Thymus (tissue), 11 donors: ENCODE results near the gene GSK3B. TPM values are rescaled to one million over a fixed set of nuclear protein-coding genes. Genes with fewer than 3 reads are reported as not detected.

Source experiments
- DNase-seq, 9 donors: peaks; one replicate each; pipeline ENCODE4 v3.0.0-alpha.2; 2013; ENCODE audit warnings: low spot score in 9 of 9, low read depth in 6 of 9, missing footprints in 1 of 9
- H3K27ac ChIP-seq, 2 donors: one replicate each; pipeline ENCODE4 v1.5.1; 2013; ENCODE audit warnings: control low read depth in 1 of 2, low read depth in 1 of 2, low read length in 1 of 2, mild to moderate bottlenecking in 1 of 2, moderate library complexity in 1 of 2
- H3K27me3 ChIP-seq, 2 donors: one replicate each; pipeline ENCODE4 v1.5.1; 2013; ENCODE audit warnings: low read length in 1 of 2; ENCODE audit not compliant: control insufficient read depth in 2 of 2, insufficient read depth in 1 of 2
- H3K36me3 ChIP-seq, 2 donors: one replicate each; pipeline ENCODE4 v1.5.1; 2013; ENCODE audit warnings: low read length in 1 of 2, mild to moderate bottlenecking in 1 of 2, moderate library complexity in 1 of 2; ENCODE audit not compliant: control insufficient read depth in 2 of 2, insufficient read depth in 2 of 2
- H3K4me1 ChIP-seq, 2 donors: one replicate each; pipeline ENCODE4 v1.5.1; 2013; ENCODE audit warnings: low read length in 2 of 2; ENCODE audit not compliant: control insufficient read depth in 2 of 2, insufficient read depth in 2 of 2
- H3K4me3 ChIP-seq, 2 donors: one replicate each; pipeline ENCODE4 v1.5.1; 2013; ENCODE audit warnings: low read length in 2 of 2, control low read depth in 1 of 2, mild to moderate bottlenecking in 1 of 2
- H3K9me3 ChIP-seq, 2 donors: one replicate each; pipeline ENCODE4 v1.5.1; 2013; ENCODE audit warnings: low read length in 1 of 2, mild to moderate bottlenecking in 1 of 2; ENCODE audit not compliant: control insufficient read depth in 2 of 2, insufficient read depth in 1 of 2
- WGBS: extraction: QIAGEN DNeasy Blood & Tissue Kit; methylation state at CpG from one replicate; pipeline ENCODE4 v1.1.7; 2013; 5-methylcytosine and 5-hydroxymethylcytosine counted together
- polyA plus RNA-seq: library from polyadenylated mRNA; stranded (reverse); fragments of 200-250 nt; gene quantifications from one replicate; pipeline ENCODE4 v1.2.3, GENCODE V29; 2013
- total RNA-seq: library from RNA; stranded (reverse); fragments of 120-200 nt; gene quantifications from one replicate; pipeline ENCODE4 v1.2.4, GENCODE V29; 2013
- donor health status: healthy.

The GSK3B gene
- total and polyA plus RNA-seq, 2 donors: 10.9 to 34.0 TPM

GRCh38 chr3:120039642-120040610, 54.3 kb downstream of the GSK3B start:
- Histone ChIP-seq H3K4me3 (no peak overlapping the region), H3K27me3 (no peaks in the 10 kb centered on the region), H3K27ac (no peak overlapping the region), H3K36me3 (peaks cover 3 to 13% of the 10 kb centered on the region in 2 donors), H3K9me3 (peaks cover 10 to 23% of the 10 kb centered on the region in 2 donors), H3K4me1 (no peaks in the 10 kb centered on the region)
- no peak for DNase-seq
- WGBS: 95% methylated on average over 20 of the region's 20 CpGs

GRCh38 chr3:120033596-120033995, 60.7 kb downstream of the GSK3B start:
- Histone ChIP-seq H3K4me1 (no peaks in the 10 kb centered on the region), H3K9me3 (no peaks in the 10 kb centered on the region), H3K4me3 (no peak overlapping the region), H3K27ac (no peak overlapping the region), H3K27me3 (no peaks in the 10 kb centered on the region), H3K36me3 (peaks cover 0 to 2% of the 10 kb centered on the region in 2 donors)
- WGBS: 82% methylated on average over 4 of the region's 4 CpGs
- DNase-seq: no peak

- Histone ChIP-seq H3K4me3 (no peak overlapping the region), H3K36me3 (peaks cover 0 to 2% of the 10 kb centered on the region in 2 donors), H3K4me1 (no peaks in the 10 kb centered on the region), H3K27ac (no peak overlapping the region), H3K9me3 (no peaks in the 10 kb centered on the region), H3K27me3 (no peaks in the 10 kb centered on the region)
- no peak for DNase-seq
Measured at GRCh38 chr3:120031561-120031960, 62.7 kb downstream of the GSK3B start.

GRCh38 chr3:120029749-120030148, 64.5 kb downstream of the GSK3B start:
- Histone ChIP-seq H3K36me3 (peaks cover 0 to 2% of the 10 kb centered on the region in 2 donors), H3K9me3 (no peaks in the 10 kb centered on the region), H3K27ac (no peak overlapping the region), H3K4me3 (no peak overlapping the region), H3K27me3 (no peaks in the 10 kb centered on the region), H3K4me1 (peaks cover 0 to 3% of the 10 kb centered on the region in 2 donors)
- WGBS: 98% methylated on average over 1 of the region's 1 CpG
- DNase-seq: no peak

GRCh38 chr3:120028271-120029047, 65.8 kb downstream of the GSK3B start:
- no peaks in the 10 kb centered on the region for H3K9me3 ChIP-seq
- H3K27me3 ChIP-seq: no peaks in the 10 kb centered on the region
- DNase-seq: no peak
- peaks cover 0 to 3% of the 10 kb centered on the region in 2 donors for H3K4me1 ChIP-seq
- H3K4me3 ChIP-seq: no peak overlapping the region
- H3K27ac ChIP-seq: no peak overlapping the region
- H3K36me3 ChIP-seq: peaks cover 0 to 2% of the 10 kb centered on the region in 2 donors
- 93% methylated on average over 13 of the region's 13 CpGs for WGBS

- H3K36me3 ChIP-seq: peaks cover 0 to 2% of the 10 kb centered on the region in 2 donors
- H3K4me3 ChIP-seq: no peak overlapping the region
- no peaks in the 10 kb centered on the region for H3K27me3 ChIP-seq
- no peaks in the 10 kb centered on the region for H3K9me3 ChIP-seq
- no peak overlapping the region for H3K27ac ChIP-seq
- H3K4me1 ChIP-seq: peaks cover 0 to 5% of the 10 kb centered on the region in 2 donors
- 98% methylated on average over 4 of the region's 4 CpGs for WGBS
- no peak for DNase-seq
Measured at GRCh38 chr3:120027226-120027625, 67.0 kb downstream of the GSK3B start.

- H3K36me3 ChIP-seq: peaks cover 0 to 2% of the 10 kb centered on the region in 2 donors
- 63% methylated on average over 2 of the region's 2 CpGs for WGBS
- H3K4me3 ChIP-seq: no peak overlapping the region
- no peaks in the 10 kb centered on the region for H3K27me3 ChIP-seq
- DNase-seq: peak in 1 of 9 donors; percentile 20
- peaks cover 0 to 5% of the 10 kb centered on the region in 2 donors for H3K4me1 ChIP-seq
- H3K9me3 ChIP-seq: no peaks in the 10 kb centered on the region
- no peak overlapping the region for H3K27ac ChIP-seq
Measured at GRCh38 chr3:120025520-120025919, 68.7 kb downstream of the GSK3B start.

GRCh38 chr3:120024103-120024502, 70.1 kb downstream of the GSK3B start:
- peaks cover 0 to 5% of the 10 kb centered on the region in 2 donors for H3K4me1 ChIP-seq
- 98% methylated on average over 1 of the region's 1 CpG for WGBS
- H3K27me3 ChIP-seq: no peaks in the 10 kb centered on the region
- no peaks in the 10 kb centered on the region for H3K9me3 ChIP-seq
- H3K4me3 ChIP-seq: no peak overlapping the region
- H3K36me3 ChIP-seq: no peaks in the 10 kb centered on the region
- no peak overlapping the region for H3K27ac ChIP-seq
- DNase-seq: no peak

- no peak overlapping the region for H3K27ac ChIP-seq
- H3K36me3 ChIP-seq: no peaks in the 10 kb centered on the region
- peaks cover 0 to 5% of the 10 kb centered on the region in 2 donors for H3K4me1 ChIP-seq
- no peak for DNase-seq
- no peaks in the 10 kb centered on the region for H3K27me3 ChIP-seq
- H3K9me3 ChIP-seq: no peaks in the 10 kb centered on the region
- H3K4me3 ChIP-seq: no peak overlapping the region
- 99% methylated on average over 2 of the region's 2 CpGs for WGBS
Measured at GRCh38 chr3:120022729-120023128, 71.5 kb downstream of the GSK3B start.
